Heart right ventricle (tissue), 16 donors: ENCODE measurements around the gene GID8. TPM values are rescaled to one million over a fixed set of nuclear protein-coding genes. Genes with fewer than 3 reads are reported as not detected.

Experiments
- ATAC-seq, 8 donors: fragments of 200-7000 bp; cut with Tn5 transposase; one replicate each; pipeline ENCODE4 v1.9.1; 2020; ENCODE audit warnings: mild to moderate bottlenecking in 8 of 8, moderate library complexity in 8 of 8, moderate number of reproducible peaks in 1 of 8
- DNase-seq, 2 donors: peaks; one replicate each; pipeline ENCODE4 v3.0.0-alpha.2; 2020
- H3K27ac ChIP-seq, 10 donors: fragments of 200-600 bp; sonication (generic) in 2 of 10; one replicate each; pipeline versions ENCODE4 v1.5.0 to v1.8.0; 2020 to 2022; ENCODE audit warnings: mild to moderate bottlenecking in 3 of 10
- H3K27me3 ChIP-seq, 7 donors: fragments of 200-600 bp; one replicate each; pipeline ENCODE4 v1.8.0; 2021 to 2022; ENCODE audit warnings: mild to moderate bottlenecking in 2 of 7
- H3K36me3 ChIP-seq, 9 donors: fragments of 200-600 bp; sonication (generic) in 1 of 9; one replicate each; pipeline versions ENCODE4 v1.5.0 to v1.8.0; 2020 to 2022; ENCODE audit warnings: mild to moderate bottlenecking in 2 of 9
- H3K4me1 ChIP-seq, 9 donors: fragments of 200-600 bp; sonication (generic) in 1 of 9; one replicate each; pipeline versions ENCODE4 v1.5.0 to v1.8.0; 2020 to 2022; ENCODE audit warnings: mild to moderate bottlenecking in 4 of 9
- H3K4me3 ChIP-seq, 10 donors: fragments of 200-600 bp; sonication (generic) in 2 of 10; one replicate each; pipeline versions ENCODE4 v1.5.0 to v1.8.0; 2020 to 2022; ENCODE audit warnings: mild to moderate bottlenecking in 7 of 10, moderate library complexity in 2 of 10
- H3K9me3 ChIP-seq, 11 donors: fragments of 200-600 bp in 10 of 11; sonication (generic) in 2 of 11; one replicate each; pipeline versions ENCODE4 v1.5.0 to v1.8.0; 2013 to 2022; ENCODE audit warnings: mild to moderate bottlenecking in 2 of 11, control low read depth in 1 of 11, moderate library complexity in 1 of 11
- CTCF ChIP-seq, 9 donors: fragments of 200-600 bp; sonication (generic) in 2 of 9; IDR thresholded peaks; one replicate each; pipeline versions ENCODE4 v1.5.0 to v1.8.0; 2021 to 2022; ENCODE audit warnings: antibody characterized with exemption in 9 of 9, mild to moderate bottlenecking in 5 of 9, moderate library complexity in 1 of 9
- WGBS, 2 donors: extraction: QIAGEN DNeasy Blood & Tissue Kit; methylation state at CpG; one replicate each; pipeline ENCODE4 v1.1.7; 2013; ENCODE audit warnings: inconsistent platforms in 1 of 2; 5-methylcytosine and 5-hydroxymethylcytosine counted together
- intact Hi-C, 10 donors: fragments of 100-400 bp; cut with DNase I; formaldehyde crosslinking; loops; one replicate each; pipeline versions ENCODE4 v1.11.1 to v1.14.2; 2022
- long read RNA-seq, 3 donors: library from polyadenylated mRNA; unstranded; transcript quantifications; one replicate each; pipeline ENCODE4 v2.0.0, GENCODE V29; 2020 to 2021
- polyA plus RNA-seq, 2 donors: library from polyadenylated mRNA; stranded (reverse); fragments of 200-250 nt; gene quantifications; one replicate each; pipeline ENCODE4 v1.2.3, GENCODE V29; 2013
- total RNA-seq, 10 donors: library from RNA; stranded (reverse); fragmentation: NEBNext Ultra II Directional in 3 of 10; extraction: Animal tissue kit (Norgen Biotek cat#: 25700) in 3 of 10; gene quantifications; one replicate each; pipeline versions ENCODE4 v1.2.1 to v1.2.4, GENCODE V29; 2021 to 2023
- donor health status: Arrhythmogenic right ventricular cardiomyopathy.
- donor health status: ischemic (EF 13 %, LVEDD 7.1; RV severe dilation, severe dysfunction).
- donor health status: healthy with polysubstance abuse.
- donor health status: DM: no; HTN: yes; CAD: no.
- donor health status: DM: no; HTN: no; CAD: no.
- donor health status: ischemic (EF 25% LVEDD 6.9; RV normal size, moderate dysfunction).
- donor health status: ischemic (EF 25% LVEDD 5.7; RV mildly dilated, moderate dysfunction).
- donor health status: healthy.
- donor health status: DM: yes; HTN: yes; CAD: no.
- donor health status: Ischemic cardiomyopathy.
- donor health status: ischemic (EF 35%, LVEDD 5.7; RV mildly dilated, moderate dysfunction).
- donor health status: nonischemic (EF 11% LVEDD 7.7; RV severe dilation, severe dysfunction).
- donor health status: DM: yes; HTN: yes; CAD: no.
- donor health status: PGD.
- donor health status: ischemic (EF 29% LVEDD 5.4; RV normal size, mild dysfunction).
- donor health status: nonischemic (EF 23%, LVEDD 6.1; RV moderate dilation, normal function).

Gene GID8
- 10 to 100 TPM; 13.7 to 19.9 (median 16.7) TPM for total RNA-seq
- 10 to 100 TPM in 1 of 2 donors, 1 to 10 TPM in 1; 7.0 to 10.2 TPM for polyA plus RNA-seq
- long read RNA-seq, donor 1, full-length matches to known transcripts = 24 of 36 reads
- long read RNA-seq, donor 1, partial matches to known transcripts = 3 of 36 reads
- long read RNA-seq, donor 1, other reads (novel, unspliced or antisense) = 9 of 36 reads
- long read RNA-seq, donor 2, full-length matches to known transcripts = 26 of 37 reads
- long read RNA-seq, donor 2, partial matches to known transcripts = 11 of 37 reads
- long read RNA-seq, donor 2, other reads (novel, unspliced or antisense) = 0 of 37 reads
- long read RNA-seq, donor 3, full-length matches to known transcripts = 52 of 71 reads
- long read RNA-seq, donor 3, partial matches to known transcripts = 13 of 71 reads
- long read RNA-seq, donor 3, other reads (novel, unspliced or antisense) = 6 of 71 reads

DNA sequence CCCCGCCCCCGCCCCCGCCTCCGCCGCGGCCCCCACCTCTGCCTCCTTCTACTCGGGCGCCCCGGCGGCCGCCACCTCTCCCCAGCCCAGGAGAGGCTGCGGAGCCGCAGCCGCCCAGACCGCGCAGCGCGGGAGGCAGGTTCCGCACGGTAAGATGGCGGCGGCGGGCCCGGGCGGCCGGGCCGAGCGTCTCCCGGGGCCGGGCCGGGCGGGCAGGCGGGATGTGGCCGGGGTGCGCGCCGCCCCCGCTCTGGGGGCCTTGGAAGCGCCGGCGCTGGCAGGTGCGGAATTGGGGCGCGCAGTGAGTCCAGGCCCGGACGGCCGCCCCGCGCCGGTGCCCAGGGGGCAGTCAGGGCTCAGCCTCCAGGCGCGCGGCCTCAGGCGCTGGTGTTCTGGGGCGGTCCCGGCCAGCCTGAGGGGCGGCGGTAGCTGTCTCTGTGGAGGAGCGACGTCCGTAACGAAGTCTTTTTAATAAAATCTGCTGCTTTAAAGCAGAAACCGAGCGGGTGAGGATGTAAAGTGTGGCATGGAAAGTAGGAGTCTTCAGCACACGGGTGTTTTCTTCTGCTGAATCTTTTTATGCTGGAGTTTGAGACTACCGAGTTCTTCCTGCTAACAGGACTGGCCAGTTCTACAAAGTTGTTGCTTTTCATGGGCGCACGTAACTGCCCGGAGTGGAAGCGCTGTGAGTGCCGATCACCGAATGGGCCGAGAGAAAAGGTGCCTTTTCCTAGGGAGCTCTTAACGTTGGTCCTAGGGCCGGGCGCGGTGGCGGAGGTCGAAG is at the start of gene GID8:
GID8 (plus strand) TSS at position 43 of the 784 bp plus-strand sequence. CDS start 3,356 bp downstream, outside the sequence.
- DNase-seq = peak; percentile 35 to 50
- Histone ChIP-seq H3K9me3 (no peaks in the 10 kb centered on the region), H3K27ac (peak within 1 kb of the TSS; percentile 84 to 99 (median 94)), H3K4me3 (peak within 1 kb of the TSS; percentile 82 to 97 (median 93)), H3K27me3 (no peaks in the 10 kb centered on the region), H3K4me1 (peaks cover 21 to 77% (median 53%) of the 10 kb centered on the region in 9 donors), H3K36me3 (peaks cover 0 to 49% (median 11%) of the 10 kb centered on the region in 9 donors)
- 0 to 1% methylated on average over 58 to 79 of the region's 79 CpGs for WGBS, 2 donors
- ATAC-seq = peak; percentile 23 to 43 (median 36)
- intact Hi-C loops = loop anchor here in 2 of 10 donors (5.0 to 10.0 kb wide), 2 partner anchors 36 to 63 kb away; no protein-coding TSS in a partner anchor
- peak in 1 of 9 donors; percentile 27 for TF ChIP-seq CTCF (IDR thresholded peaks at IDR 0.05)

DNA sequence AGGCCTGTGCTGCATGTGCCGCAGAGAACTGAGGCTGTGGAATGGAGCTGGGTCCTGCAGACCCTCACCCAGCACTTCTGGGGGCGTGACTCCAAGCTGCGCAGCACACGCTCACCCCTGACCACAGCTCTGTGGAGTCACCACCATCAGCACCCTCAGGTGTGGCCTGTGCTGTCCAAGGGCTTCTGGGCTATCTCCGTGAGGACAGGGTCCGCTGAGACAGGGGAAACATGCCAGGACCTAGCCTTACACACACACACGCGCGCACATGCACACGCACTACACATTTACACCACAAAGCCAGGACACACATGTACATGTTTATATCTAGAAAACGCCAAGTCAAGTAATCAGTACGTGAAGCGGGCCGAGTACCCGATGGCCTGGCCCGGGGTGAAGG is 49.5 kb upstream of the GID8 start:
- peaks cover 0 to 13% (median 0%) of the 10 kb centered on the region in 9 donors for H3K4me1 ChIP-seq
- ATAC-seq (peak in 2 of 8 donors; percentile 20 to 28), DNase-seq (no peak)
- peaks cover 11 to 84% (median 59%) of the 10 kb centered on the region in 9 donors for H3K36me3 ChIP-seq
- H3K27me3 ChIP-seq = no peaks in the 10 kb centered on the region
- intact Hi-C loops = no loop called here
- H3K4me3 ChIP-seq = no peak overlapping the region
- H3K9me3 ChIP-seq = no peaks in the 10 kb centered on the region
- WGBS, 2 donors = 96% methylated on average over 16 of the region's 16 CpGs
- no peak for TF ChIP-seq CTCF (IDR thresholded peaks at IDR 0.05)
- H3K27ac ChIP-seq = no peak overlapping the region

GRCh38 chr20:62888910-62889309 is 49.0 kb upstream of the GID8 start:
- TF ChIP-seq CTCF (IDR thresholded peaks at IDR 0.05) = no peak
- H3K4me1 ChIP-seq = peaks cover 0 to 13% (median 0%) of the 10 kb centered on the region in 9 donors
- no peak for DNase-seq
- no peaks in the 10 kb centered on the region for H3K9me3 ChIP-seq
- ATAC-seq = no peak
- no peak overlapping the region for H3K4me3 ChIP-seq
- no peak overlapping the region for H3K27ac ChIP-seq
- intact Hi-C loops = no loop called here
- H3K36me3 ChIP-seq = peaks cover 12 to 89% (median 64%) of the 10 kb centered on the region in 9 donors
- no peaks in the 10 kb centered on the region for H3K27me3 ChIP-seq
- WGBS, 2 donors = 91 to 92% methylated on average over 17 of the region's 17 CpGs

- Histone ChIP-seq H3K9me3 (no peaks in the 10 kb centered on the region), H3K27me3 (no peaks in the 10 kb centered on the region), H3K4me3 (no peak overlapping the region), H3K27ac (no peak overlapping the region), H3K4me1 (peaks cover 0 to 13% (median 0%) of the 10 kb centered on the region in 9 donors), H3K36me3 (peaks cover 16 to 94% (median 69%) of the 10 kb centered on the region in 9 donors)
- TF ChIP-seq CTCF (IDR thresholded peaks at IDR 0.05) = no peak
- intact Hi-C loops = no loop called here
- DNase-seq = no peak
- no peak for ATAC-seq
- WGBS, 2 donors = 93% methylated on average over 8 of the region's 8 CpGs
Observed at GRCh38 chr20:62889411-62889810, 48.5 kb upstream of the GID8 start.
